ENCODE results near the gene VMP1.

- TF ChIP-seq CTCF (conservative IDR thresholded peaks at IDR 0.05 in 1 of 2, IDR thresholded peaks at IDR 0.05 in 1 of 2; ENCODE audit: low read depth in 1 of 2, low read length in 2 of 2), result no peak
- no peak for TF ChIP-seq EZH2 (IDR thresholded peaks at IDR 0.05; ENCODE audit: low read length, missing control alignments)
Measured at GRCh38 chr17:59814276-59814675, 106.8 kb downstream of the VMP1 start.
